ENCODE data around the gene CNTN4.

Gene CNTN4

GRCh38 chr3:2995195-2995594, 896.5 kb downstream of the CNTN4 start:
- no peak for DNase-seq

- no peak for DNase-seq
Observed at GRCh38 chr3:3005146-3005744, 906.6 kb downstream of the CNTN4 start.

- DNase-seq, result no peak
Observed at GRCh38 chr3:3013317-3014052, 914.8 kb downstream of the CNTN4 start.

- DNase-seq, result no peak
Observed at GRCh38 chr3:3015185-3016089, 916.8 kb downstream of the CNTN4 start.

- DNase-seq, result no peak
Observed at GRCh38 chr3:3016226-3016625, 917.6 kb downstream of the CNTN4 start.

GRCh38 chr3:3020209-3020608, 921.5 kb downstream of the CNTN4 start:
- no peak for DNase-seq

- DNase-seq, result no peak
Observed at GRCh38 chr3:3023111-3023745, 924.6 kb downstream of the CNTN4 start.

GRCh38 chr3:3027976-3028567, 929.4 kb downstream of the CNTN4 start:
- no peak for DNase-seq

- no peak for DNase-seq
Observed at GRCh38 chr3:3031326-3031725, 932.7 kb downstream of the CNTN4 start.

GRCh38 chr3:3037156-3037555, 938.5 kb downstream of the CNTN4 start:
- no peak for DNase-seq

GRCh38 chr3:3038201-3038991, 939.7 kb downstream of the CNTN4 start:
- DNase-seq, result no peak

GRCh38 chr3:3053974-3054373, 955.3 kb downstream of the CNTN4 start:
- DNase-seq, result no peak

- DNase-seq, result no peak
Observed at GRCh38 chr3:3059645-3060044, 961.0 kb downstream of the CNTN4 start.

- DNase-seq, result no peak
Observed at GRCh38 chr3:3064297-3064696, 965.6 kb downstream of the CNTN4 start.

- no peak for DNase-seq
Observed at GRCh38 chr3:3065876-3066275, 967.2 kb downstream of the CNTN4 start.

- no peak for DNase-seq
Observed at GRCh38 chr3:3066378-3066777, 967.7 kb downstream of the CNTN4 start.

GRCh38 chr3:3066910-3067309, 968.2 kb downstream of the CNTN4 start:
- no peak for DNase-seq

- no peak for DNase-seq
Observed at GRCh38 chr3:3068358-3068881, 969.8 kb downstream of the CNTN4 start.

- DNase-seq, result no peak
Observed at GRCh38 chr3:3069723-3070122, 971.1 kb downstream of the CNTN4 start.

GRCh38 chr3:3071136-3071535, 972.5 kb downstream of the CNTN4 start:
- no peak for DNase-seq

GRCh38 chr3:3074551-3075257, 976.0 kb downstream of the CNTN4 start:
- DNase-seq, result no peak

Data from inflammatory macrophage treated with lipopolysaccharide for 4 hours (primary cell).